Stimulated activated CD4-positive, alpha-beta T cell treated with anti-CD3 and anti-CD28 coated beads, Interleukin-4, amount 100 ng/mL, for 4 hours (primary cell): ENCODE results near the gene ETNK2.
A peak's percentile ranks its signal among the peaks of the same experiment; 100 is the strongest.

Source experiments
- DNase-seq, 2 experiments: peaks; one replicate each; pipeline ENCODE4 v3.0.0-alpha.2; 2020

The ETNK2 gene, protein sequence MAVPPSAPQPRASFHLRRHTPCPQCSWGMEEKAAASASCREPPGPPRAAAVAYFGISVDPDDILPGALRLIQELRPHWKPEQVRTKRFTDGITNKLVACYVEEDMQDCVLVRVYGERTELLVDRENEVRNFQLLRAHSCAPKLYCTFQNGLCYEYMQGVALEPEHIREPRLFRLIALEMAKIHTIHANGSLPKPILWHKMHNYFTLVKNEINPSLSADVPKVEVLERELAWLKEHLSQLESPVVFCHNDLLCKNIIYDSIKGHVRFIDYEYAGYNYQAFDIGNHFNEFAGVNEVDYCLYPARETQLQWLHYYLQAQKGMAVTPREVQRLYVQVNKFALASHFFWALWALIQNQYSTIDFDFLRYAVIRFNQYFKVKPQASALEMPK

DNA sequence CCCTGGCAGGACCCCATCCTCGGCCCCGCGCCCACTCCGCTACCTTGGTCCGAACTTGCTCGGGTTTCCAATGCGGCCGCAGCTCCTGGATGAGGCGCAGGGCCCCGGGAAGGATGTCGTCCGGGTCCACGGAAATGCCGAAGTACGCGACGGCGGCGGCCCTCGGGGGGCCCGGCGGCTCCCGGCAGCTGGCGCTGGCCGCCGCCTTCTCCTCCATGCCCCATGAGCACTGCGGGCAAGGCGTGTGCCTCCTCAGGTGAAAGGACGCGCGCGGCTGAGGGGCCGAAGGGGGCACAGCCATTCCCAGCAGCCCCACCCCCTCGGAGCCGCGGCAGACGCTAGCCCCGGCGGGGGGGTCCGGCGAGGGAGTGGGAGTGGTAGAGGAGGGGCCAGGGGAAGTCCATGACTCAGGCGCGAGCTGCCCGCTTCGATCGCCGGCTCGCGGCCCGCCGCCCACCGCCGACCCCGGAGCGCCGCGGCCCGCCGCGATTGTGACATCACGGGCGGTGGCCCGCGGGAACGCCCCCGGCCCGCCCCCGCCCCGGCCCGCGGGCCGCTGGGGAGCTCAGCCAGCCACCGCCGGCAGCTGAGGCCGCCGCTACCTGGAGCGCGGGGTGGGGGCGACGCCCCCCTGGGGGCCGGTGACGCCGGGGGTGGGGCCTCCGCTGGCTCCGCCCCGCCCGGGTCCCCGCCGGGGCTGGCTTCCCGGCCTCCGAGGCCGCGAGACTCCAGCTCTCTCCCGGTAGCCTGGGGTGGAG is at the start of gene ETNK2:
Gene ETNK2, minus strand, starts transcription at position 493 of the 758 bp plus-strand sequence. Its CDS starts 192 bp downstream, at position 301.
- DNase-seq, result peak; percentile 50 to 54

DNA sequence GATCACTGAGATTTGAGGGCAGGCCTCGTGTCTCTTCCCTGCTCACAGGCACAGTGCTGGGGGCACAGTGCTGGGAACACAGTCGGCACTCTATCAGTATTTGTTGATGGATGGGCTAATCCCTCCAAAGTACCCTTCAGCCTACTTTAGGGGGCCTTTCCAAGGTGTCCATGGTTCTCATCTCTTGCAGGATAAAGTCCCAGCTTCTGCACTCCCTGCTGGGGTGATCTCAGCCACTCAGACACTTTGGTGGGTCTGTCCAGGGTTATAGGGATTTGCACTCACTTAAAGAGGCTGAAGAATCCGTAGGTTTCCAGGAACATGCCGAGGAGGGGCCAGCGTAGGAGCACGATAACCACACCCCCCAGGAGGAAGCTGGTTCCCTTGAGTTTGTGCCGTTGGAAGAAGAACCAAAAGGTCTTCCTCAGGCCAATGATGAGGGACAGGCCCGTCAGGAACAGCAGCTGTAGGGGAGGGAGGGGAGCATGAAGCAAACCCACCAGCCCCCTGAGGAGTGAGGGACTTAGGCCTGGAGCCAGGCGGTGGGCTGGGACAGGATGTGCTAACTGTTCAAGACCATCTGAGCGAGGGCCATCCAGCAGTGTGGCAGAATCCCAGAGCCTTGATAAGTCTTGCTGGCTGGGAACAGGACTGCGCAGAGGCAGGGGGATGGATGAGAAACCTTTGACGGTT is 49.6 kb upstream of the ETNK2 start:
- no peak for DNase-seq

DNA sequence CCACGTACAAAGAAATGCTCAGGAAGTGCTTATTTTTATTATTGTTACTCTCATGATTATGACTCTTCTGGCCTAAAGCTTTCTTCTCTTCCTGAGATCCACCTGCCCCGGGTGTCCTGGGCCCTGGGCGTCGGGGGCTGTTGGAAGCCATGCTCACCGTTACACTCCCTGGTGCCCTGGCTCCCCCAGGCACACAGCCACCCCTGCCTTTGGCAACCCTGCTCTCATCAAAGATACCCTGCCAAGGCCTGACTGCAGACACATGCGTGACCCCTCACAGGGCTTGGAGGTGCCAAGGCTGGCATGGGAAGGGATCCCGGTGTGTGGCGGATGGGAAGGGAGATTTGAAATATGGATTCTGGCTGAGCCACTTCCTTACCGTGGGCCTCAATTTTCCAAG is 47.7 kb upstream of the ETNK2 start:
- DNase-seq, result no peak

DNA sequence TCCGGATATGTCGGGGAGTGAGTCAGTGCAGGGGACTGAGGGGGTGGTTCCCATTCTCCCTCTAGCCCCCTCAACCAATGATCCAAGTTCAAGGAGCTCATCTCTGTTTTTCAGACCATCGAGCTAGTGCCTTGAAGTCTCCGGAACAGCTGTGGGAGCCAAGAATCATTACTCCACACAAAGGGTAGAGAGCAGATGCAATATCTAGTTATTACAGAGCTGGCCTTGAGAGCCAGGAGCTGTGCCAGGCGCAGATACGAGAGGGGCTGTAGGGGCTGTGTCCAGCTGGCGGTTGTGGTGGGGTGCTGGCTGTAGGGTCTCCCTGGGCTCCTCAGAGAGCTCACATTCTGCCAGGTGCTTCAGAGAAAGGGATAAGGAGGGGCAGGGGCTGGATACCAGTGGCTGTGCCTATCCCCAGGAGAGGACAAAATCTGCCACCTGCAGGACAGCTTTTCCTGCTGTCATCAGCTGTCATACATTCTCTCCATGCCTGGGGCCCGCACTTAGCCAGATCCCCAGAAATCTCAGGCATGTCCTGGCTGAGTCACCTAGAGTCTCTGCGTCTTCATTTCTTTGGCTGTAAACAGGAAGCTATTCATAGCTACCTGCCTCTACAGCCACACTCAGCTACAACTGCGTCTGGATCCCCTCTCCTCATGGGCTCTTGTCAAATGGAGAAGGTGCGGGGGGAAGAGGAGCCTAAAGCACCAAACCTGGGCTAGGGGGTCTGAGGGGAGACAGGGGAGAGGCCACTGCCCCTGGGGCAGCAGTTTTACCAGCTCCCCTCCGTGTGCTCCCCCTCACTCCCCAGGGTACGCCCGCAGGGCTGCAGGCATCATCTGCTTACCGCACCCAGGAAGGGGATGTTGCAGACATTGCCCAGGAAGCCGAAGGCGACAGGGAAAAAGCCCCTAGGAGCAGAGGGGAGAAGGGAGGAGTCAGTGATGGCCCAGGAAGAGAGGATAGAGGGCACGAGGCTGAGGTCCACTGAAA is 46.8 kb upstream of the ETNK2 start:
- DNase-seq, result no peak

DNA sequence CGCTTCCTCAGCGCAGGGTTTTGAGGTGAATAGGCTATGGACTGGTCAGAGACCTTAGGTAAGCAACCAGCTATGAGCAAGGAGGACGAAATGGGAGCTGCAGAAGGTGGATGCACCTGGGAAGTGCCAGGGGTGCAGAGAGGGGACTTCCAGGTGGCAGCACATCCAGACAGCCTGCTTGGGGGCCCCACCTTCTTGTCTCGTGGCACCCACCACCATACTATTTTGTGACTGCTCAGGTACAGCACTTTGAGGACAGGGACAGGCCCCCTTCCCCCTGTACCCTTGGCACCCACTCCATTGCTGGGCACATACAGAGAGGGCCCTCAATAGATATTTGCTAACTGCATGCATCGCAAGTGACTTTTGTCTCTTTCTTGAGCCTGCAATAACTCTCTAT is 45.2 kb upstream of the ETNK2 start:
- no peak for DNase-seq

DNA sequence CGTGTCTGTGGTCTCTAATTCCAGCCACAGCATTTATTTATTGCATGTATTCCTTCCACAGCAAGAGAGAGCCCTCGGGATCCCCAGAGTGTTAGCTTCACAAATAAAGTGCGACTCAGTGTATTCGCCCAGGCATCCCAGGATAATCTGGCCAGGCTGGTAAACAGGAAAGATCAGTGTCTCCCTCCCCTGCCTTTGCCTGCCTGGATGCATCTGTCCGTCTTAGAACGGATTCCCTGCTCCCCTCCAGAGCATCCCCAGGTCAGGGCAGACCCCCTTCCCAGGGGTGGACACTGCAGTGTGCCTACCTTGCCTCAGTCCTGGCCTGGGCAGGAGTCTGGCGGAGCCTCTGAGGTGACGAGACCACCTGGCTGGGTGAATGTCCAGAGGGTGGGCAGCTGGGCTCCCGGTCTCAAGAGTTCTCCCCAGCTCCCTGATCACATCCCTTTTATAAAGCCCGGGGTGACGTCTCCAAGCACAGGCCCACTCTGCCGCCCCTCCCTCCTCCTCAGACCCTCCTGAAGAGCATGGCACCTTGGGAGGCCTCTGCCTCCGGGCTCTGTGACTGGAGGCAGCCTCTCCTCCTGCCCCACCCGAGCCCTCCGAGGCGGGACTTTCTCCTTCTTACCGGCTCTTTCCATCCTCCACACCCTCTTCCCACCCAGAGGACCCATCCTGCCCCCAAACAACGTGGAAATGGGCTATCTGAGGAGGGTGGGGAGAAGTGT is 44.4 kb upstream of the ETNK2 start, which contains the start of gene KISS1:
Gene KISS1, minus strand, starts transcription at position 424 of the 728 bp plus-strand sequence. CDS start 3,615 bp downstream, outside the sequence.
- DNase-seq, result no peak

DNA sequence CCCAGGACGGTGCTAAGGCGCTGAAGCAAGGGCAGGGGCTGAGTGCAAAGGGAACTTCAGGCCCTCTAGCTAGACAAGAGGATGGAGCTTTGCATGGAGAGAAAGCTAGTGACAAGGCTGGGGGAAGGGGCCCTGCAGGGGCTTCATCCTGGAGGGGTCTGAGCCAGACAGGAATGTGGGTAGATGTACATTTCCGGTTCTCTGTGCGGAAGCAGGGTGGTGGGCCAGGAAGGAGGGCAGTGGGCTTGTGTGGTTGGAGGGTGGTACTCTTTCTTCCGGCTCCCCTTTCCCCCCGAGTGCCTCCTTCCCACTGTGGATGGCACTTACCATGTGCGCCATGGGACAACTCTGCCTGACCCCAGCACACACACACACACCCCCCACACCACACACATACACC is 42.9 kb upstream of the ETNK2 start:
- no peak for DNase-seq

DNA sequence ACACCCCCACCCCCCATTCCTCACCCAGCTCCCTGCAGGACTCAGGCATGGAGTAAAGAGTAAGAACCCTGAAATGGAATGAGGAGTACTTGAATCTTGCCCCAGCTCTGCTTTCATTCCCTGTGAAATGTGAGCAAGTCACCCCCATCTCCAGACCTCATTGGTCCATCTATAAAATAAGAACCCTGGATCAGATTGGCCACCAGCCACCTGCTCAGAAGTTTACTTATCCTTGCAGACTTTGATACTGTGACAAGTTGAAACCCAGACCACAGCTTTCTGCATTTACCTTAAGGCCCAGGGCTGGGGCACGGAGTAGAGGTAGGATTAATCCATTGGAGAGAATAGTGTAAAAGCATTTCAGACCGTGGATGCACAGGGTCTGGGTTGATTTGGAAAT is 42.2 kb upstream of the ETNK2 start:
- no peak for DNase-seq

DNA sequence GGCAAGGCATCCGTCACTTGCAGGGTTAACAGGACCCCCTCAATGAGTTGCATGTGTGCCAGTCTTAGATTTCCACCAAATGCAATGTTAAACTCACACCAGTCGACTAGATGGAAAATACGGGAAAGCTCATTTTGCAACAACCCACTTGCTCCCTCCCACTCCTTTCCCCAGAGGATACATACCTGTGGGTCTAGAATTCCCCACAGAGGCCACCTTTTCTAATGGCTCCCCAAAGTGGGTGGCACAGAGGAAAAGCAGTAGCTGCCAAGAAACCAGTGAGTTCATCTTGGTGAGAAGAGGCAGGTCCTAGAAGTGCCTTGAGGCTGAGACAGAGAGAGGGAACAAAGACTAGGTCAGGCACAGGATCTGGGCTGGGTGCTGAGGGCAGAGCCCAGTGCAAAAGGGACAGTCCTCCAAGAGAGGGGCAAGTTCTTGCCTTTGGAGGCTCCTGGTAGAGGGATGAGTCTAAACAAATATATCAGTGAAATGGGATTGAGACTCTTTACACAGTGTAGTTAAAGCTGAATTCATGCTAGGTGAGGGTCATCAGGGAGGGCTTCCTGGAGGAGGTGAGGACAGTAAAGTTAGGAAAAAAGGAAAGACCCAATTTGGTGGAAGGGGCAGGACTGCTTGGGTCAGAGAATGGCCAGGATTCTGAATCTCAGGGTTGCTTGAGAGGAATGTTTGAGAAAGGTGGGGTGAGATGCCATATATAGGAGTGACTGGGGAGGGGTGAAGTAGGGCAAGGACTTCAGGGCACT is 40.9 kb upstream of the ETNK2 start:
- DNase-seq, result no peak

DNA sequence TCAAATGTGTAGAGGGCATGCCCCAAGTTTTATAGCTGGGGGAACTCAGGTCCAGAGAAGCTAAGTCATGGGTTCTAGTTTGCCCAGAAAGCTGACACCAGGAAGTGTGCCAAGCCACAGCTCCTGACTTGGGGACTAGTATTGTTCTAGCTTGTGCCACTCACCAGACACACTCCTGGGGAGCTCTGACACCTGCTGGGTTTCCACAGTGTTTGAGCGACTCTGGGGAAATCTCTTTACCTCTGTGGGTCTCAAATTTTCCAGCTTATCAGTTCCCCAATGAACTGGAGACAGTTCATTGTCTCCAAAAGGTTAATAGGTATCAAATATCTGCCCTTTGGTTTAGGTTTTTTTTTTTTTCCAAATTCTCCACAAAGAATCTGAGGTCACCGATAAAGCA is 40.2 kb upstream of the ETNK2 start:
- DNase-seq, result no peak

DNA sequence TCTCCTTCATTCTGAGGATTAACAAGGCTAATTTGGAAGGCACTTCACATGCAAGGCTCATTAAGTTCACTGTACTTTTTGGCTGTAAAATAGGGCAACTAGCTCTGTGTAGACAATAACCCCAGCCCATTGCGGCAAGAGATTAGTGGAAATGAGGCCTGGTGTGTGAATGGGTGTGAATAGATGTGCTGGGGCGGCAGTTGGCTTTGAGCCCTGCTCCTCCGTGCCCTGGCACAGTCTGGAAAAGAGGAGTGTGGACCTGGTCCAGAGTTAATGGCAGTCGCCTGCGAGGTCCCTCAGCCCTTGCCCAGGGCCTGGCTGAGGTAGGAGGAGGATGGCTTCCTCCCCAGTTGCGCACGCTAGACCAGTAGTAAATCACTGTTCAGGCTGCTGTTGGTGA is 39.6 kb upstream of the ETNK2 start:
- no peak for DNase-seq

DNA sequence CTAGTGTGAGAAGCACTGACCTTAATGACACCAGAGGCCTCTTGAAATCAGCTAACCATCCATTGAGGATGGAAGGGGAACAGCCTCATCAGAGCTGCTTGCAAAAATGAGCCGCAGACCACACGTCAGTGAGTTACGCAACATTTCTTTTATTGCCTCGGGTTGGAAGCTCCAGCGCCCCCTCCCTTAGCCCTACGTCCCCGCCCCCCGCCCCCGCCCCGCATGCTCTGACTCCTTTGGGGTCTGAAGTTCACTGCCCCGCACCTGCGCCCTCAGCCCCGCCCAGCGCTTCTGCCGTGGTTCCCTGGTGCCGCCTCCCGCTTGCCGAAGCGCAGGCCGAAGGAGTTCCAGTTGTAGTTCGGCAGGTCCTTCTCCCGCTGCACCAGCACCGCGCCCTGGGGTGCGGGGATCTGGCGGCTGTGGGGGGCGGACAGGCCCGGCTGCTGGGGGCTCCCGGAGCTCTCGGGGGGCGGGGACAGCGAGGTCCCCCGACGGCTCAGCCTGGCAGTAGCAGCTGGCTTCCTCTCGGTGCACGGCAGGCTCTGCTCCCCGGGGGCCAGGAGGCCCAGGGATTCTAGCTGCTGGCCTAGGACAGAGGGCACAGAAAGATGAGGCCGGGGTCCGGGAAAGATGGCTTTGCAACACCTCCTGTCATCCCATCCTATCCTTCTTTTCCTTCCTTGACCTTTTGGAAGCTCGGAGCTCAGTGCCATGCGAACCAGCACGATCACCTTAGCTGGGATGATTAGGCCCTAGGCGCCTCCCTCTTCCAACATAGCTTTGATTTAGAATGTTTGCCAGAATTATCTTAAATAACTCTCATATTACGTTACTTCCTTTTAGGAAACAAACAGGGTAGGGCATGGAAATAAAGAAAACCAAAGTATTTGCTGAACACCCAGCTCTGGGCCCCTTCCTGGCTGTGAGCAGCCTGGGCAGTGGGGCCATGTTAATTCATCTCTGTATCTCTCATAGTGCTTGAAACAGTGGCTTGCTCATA is 38.7 kb upstream of the ETNK2 start:
- DNase-seq, result peak; percentile 10 to 14

DNA sequence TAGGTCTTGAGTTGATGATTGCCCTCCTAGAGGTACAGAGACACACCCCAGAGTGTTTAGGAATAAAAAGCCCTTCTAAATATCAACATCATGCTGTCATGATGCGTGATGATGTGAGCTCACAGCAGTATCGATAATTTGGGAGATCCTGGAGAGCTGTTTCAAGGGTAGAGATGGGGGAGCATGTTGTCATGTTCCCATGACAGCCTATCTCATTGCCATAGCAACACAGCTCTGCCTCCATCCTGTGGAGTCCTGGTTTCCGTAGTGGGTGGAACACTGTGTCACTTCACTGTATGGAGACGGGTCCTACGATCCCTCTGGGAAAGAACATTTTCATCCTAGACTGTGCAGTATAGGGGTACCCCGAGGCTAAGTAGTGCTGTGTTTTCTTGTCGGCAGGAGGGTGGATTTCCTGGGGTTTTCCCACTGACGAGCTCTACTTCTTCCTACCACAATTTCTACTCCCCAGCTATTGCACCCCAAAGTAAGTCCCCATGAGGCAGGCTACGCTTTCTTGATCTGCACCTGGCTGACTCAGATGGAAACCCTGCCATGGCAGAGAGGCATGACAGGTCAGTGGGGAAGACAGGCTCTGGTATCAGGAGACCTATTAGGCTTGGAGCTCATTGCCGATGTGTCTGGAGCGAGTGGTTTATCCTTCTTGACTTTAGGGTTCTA is 37.3 kb upstream of the ETNK2 start:
- DNase-seq, result no peak

DNA sequence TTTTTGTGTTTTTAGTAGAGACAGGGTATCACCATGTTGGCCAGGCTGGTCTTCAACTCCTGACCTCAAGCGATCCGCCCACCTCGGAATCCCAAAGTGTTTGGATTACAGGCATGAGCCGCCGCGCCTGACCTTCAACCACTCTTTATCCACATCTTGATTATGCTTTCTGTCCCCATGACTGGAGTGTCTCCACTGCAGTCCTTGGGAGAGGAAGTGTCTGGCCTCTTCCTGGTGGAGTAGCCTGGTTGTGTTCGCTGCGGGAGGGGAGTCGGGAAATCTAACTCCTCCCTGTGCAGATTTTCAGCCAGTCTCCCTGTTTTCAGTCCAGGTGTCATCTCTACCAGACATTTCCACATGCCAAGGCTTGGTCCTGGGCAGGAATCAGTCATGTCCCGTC is 34.8 kb upstream of the ETNK2 start:
- DNase-seq, result no peak

DNA sequence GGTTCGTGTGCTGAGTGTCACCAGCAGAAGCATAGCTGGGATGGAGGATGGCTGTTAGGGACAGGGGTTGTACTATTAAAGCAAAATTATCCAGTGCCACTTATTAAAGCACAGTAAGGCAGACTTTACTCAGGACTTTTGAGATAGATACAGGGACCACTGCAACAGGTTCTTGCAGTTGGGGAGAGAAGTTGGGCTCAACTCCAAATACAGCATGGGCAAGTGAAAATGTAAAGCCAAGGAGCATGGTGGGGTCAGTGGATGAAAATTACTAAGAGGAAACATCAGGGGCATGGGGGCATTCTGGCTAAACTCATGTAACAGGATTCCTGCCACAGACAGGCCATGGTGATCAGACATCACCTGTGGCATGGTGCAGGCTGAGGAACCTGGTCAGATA is 29.3 kb upstream of the ETNK2 start:
- DNase-seq, result no peak

DNA sequence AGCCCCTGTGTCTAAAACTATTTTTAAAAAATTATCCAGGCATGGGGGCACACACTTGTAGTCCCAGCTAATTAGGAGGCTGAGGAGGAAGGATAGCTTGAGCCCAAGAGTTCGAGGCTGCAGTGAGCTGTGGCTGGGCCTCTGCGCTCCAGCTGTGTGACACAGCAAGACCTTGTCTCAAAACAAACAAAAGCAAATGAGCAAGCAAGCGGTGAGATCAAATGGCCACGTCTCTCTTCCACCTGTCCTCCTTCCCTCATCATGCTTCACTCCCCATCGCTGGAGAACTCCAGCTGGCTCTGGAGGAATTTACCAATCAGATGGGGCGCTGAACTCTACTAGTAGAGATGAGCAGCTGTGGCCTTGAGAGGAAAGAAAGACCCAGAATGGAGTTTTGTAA is 28.3 kb upstream of the ETNK2 start:
- no peak for DNase-seq

DNA sequence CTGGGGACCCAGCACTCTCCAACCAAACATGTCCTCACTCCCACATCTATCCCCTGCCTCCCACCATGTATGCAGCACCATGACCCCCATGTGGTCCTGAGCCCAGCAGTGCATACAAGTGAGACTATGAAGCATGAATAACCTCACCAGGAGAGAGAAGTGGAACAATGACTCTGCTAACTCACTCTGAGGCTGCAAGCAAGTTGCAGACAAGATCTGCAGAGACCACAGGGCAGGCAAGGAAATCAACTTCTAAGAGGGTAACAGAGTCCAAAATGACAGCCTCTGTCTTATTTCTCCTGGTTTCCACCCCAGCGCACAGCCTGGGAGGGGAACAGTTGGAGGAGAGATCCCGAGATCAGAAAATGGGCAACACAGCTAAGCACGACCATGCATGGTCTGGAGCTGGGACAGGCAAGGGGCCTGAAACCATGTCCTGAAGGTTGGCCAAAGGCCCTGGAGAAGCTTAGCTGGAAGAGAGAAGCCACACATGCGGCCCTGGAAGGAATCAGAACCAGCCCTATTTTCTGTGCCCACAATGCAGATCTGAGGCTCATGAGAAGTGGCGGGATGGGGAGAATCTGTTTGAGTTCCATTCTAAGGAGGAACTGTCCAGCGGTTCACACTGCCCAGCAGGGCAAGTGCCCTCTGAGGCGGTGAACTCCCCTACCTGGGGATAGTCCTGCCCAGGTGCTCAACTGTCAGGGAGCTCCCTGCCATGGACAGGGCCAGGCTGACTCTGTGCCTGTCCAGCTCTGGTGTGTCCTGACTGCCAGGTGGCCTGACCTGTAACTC is 26.8 kb upstream of the ETNK2 start:
- DNase-seq, result no peak

DNA sequence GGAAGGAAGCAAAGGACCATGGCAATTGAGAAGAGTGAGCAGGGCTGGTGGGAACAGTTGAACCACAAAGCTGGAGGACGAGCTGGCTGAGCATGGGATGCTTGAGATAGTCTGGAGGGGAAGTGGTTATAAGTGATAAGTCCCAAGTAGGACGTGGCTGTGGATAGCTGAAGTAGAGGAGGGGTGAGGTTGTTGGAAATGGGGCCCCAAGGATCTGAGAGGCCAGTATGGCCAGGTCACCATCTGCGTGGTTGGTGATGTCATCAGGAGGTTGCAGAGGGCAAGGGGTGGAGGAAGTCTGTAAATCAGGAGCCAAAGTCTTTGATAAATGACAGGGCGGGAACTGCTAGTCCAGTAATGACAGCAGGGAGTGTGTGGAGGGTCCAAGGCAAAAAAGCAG is 25.3 kb upstream of the ETNK2 start:
- no peak for DNase-seq
